Liver (tissue), 3 donors: Measurements from ENCODE around the gene EPGN.

ENCODE experiments used
- ATF3 ChIP-seq: IDR thresholded peaks from 2 replicates; pipeline ENCODE4 v1.6.1; 2016; ENCODE audit warnings: antibody characterized with exemption
- CTCF ChIP-seq: fragments of 150-350 bp; IDR thresholded peaks from 2 replicates; pipeline ENCODE4 v1.5.1; 2017; ENCODE audit warnings: improper control_type of control experiment, low read depth, low read length; ENCODE audit not compliant: missing input control
- EGR1 ChIP-seq, 2 donors: IDR thresholded peaks; 2 replicates each; pipeline ENCODE4 v1.6.1; 2016 to 2018; ENCODE audit warnings: antibody characterized with exemption in 2 of 2, low read depth in 2 of 2
- FOXA2 ChIP-seq: IDR thresholded peaks from 2 replicates; pipeline ENCODE4 v1.6.1; 2016; ENCODE audit warnings: antibody characterized with exemption
- GABPA ChIP-seq, 2 donors: IDR thresholded peaks in 1 of 2; conservative IDR thresholded peaks in 1 of 2; 2 replicates each; pipeline ENCODE4 v1.6.1; 2016; ENCODE audit warnings: antibody characterized with exemption in 2 of 2, mild to moderate bottlenecking in 1 of 2, moderate library complexity in 1 of 2
- HNF4A ChIP-seq, 2 donors: conservative IDR thresholded peaks; 2 replicates each; pipeline ENCODE4 v1.6.1; 2016; ENCODE audit warnings: antibody characterized with exemption in 2 of 2, mild to moderate bottlenecking in 2 of 2
- JUND ChIP-seq, 2 donors: IDR thresholded peaks; 2 replicates each; pipeline ENCODE4 v1.6.1; 2016; ENCODE audit warnings: antibody characterized with exemption in 2 of 2
- MAX ChIP-seq: IDR thresholded peaks from 2 replicates; pipeline ENCODE4 v1.6.1; 2016; ENCODE audit warnings: antibody characterized with exemption
- RAD21 ChIP-seq, 2 donors: IDR thresholded peaks; 2 replicates each; pipeline ENCODE4 v1.6.1; 2016; ENCODE audit warnings: antibody characterized with exemption in 2 of 2, mild to moderate bottlenecking in 2 of 2
- REST ChIP-seq: IDR thresholded peaks from 2 replicates; pipeline ENCODE4 v1.6.1; 2016; ENCODE audit warnings: antibody characterized with exemption, mild to moderate bottlenecking
- RXRA ChIP-seq, 2 donors: IDR thresholded peaks; 2 replicates each; pipeline ENCODE4 v1.6.1; 2017 to 2018; ENCODE audit warnings: antibody characterized with exemption in 2 of 2, mild to moderate bottlenecking in 1 of 2
- SP1 ChIP-seq: IDR thresholded peaks from 2 replicates; pipeline ENCODE4 v1.6.1; 2018; ENCODE audit warnings: antibody characterized with exemption, mild to moderate bottlenecking
- TAF1 ChIP-seq: conservative IDR thresholded peaks from 2 replicates; pipeline ENCODE4 v1.6.1; 2016; ENCODE audit warnings: antibody characterized with exemption, mild to moderate bottlenecking
- YY1 ChIP-seq: IDR thresholded peaks from 2 replicates; pipeline ENCODE4 v1.6.1; 2016; ENCODE audit warnings: antibody characterized with exemption, mild to moderate bottlenecking
- donor health status: healthy.
- donor health status: healthy.

GRCh38 chr4:74267998-74268606, 40.2 kb upstream of the EPGN start:
- TF ChIP-seq CTCF = no peak
- TF ChIP-seq REST = no peak
- TF ChIP-seq ATF3 = no peak
- TF ChIP-seq JUND (IDR thresholded peaks at IDR 0.05) = no peak
- TF ChIP-seq GABPA (IDR thresholded peaks at IDR 0.05 in 1 of 2, conservative IDR thresholded peaks at IDR 0.05 in 1 of 2) = no peak
- TF ChIP-seq RAD21 (IDR thresholded peaks at IDR 0.05) = no peak
- no peak for TF ChIP-seq MAX
- TF ChIP-seq SP1 = no peak
- TF ChIP-seq YY1 = no peak
- no peak for TF ChIP-seq FOXA2
- no peak for TF ChIP-seq TAF1
- TF ChIP-seq HNF4A (conservative IDR thresholded peaks at IDR 0.05) = no peak
- TF ChIP-seq EGR1 (IDR thresholded peaks at IDR 0.05; ENCODE audit: low read depth in 2 of 2) = no peak
- TF ChIP-seq RXRA (IDR thresholded peaks at IDR 0.05) = no peak
